SK-N-SH (cell line): Measurements from ENCODE around the gene F2R. TPM values are rescaled to one million over a fixed set of nuclear protein-coding genes. Genes with fewer than 3 reads are reported as not detected.

Source experiments
- CHD2 ChIP-seq: fragments of 150-350 bp; IDR thresholded peaks from 2 replicates; pipeline ENCODE4 v1.6.1; 2018; ENCODE audit warnings: low read length; ENCODE audit not compliant: partially characterized antibody
- CTCF ChIP-seq: fragments of 200-600 bp; sonication (generic); IDR thresholded peaks from 2 replicates; pipeline ENCODE4 v1.6.1; 2017; ENCODE audit warnings: antibody characterized with exemption, mild to moderate bottlenecking, moderate library complexity
- EZH2phosphoT487 ChIP-seq: fragments of 200-600 bp; sonication (generic); IDR thresholded peaks from 2 replicates; pipeline ENCODE4 v1.6.1; 2017; ENCODE audit warnings: low read depth, mixed run types, mild to moderate bottlenecking, antibody characterized with exemption, moderate library complexity, borderline replicate concordance
- FOSL2 ChIP-seq: IDR thresholded peaks from 2 replicates; pipeline ENCODE4 v1.4.0; 2012; ENCODE audit warnings: low read depth, mild to moderate bottlenecking, moderate library complexity, borderline replicate concordance
- FOXM1 ChIP-seq: IDR thresholded peaks from 2 replicates; pipeline ENCODE4 v1.4.0; 2012; ENCODE audit warnings: low read depth, mild to moderate bottlenecking
- MEF2A ChIP-seq: IDR thresholded peaks from 2 replicates; pipeline ENCODE4 v1.4.0; 2012; ENCODE audit warnings: low read depth, borderline replicate concordance
- MXI1 ChIP-seq: IDR thresholded peaks from 2 replicates; pipeline ENCODE4 v1.6.1; 2012; ENCODE audit warnings: mild to moderate bottlenecking, low read depth, low read length, improper control_type of control experiment
- NFIC ChIP-seq: IDR thresholded peaks from 2 replicates; pipeline ENCODE4 v1.4.0; 2012; ENCODE audit warnings: borderline replicate concordance
- POLR2AphosphoS5 ChIP-seq: IDR thresholded peaks from 2 replicates; pipeline ENCODE4 v1.6.1; 2012; ENCODE audit warnings: low read depth, low read length
- RCOR1 ChIP-seq: fragments of 150-350 bp; IDR thresholded peaks from 2 replicates; pipeline ENCODE4 v1.6.1; 2017; ENCODE audit warnings: antibody characterized with exemption, low read length
- RXRA ChIP-seq: IDR thresholded peaks from 2 replicates; pipeline ENCODE4 v1.4.0; 2012; ENCODE audit warnings: low read depth, mild to moderate bottlenecking, borderline replicate concordance
- SMC3 ChIP-seq: IDR thresholded peaks from 2 replicates; pipeline ENCODE4 v1.6.1; 2012; ENCODE audit warnings: low read depth, low read length, improper control_type of control experiment
- TAF1 ChIP-seq: IDR thresholded peaks from 2 replicates; pipeline ENCODE4 v1.6.1; 2012; ENCODE audit warnings: low read depth, mild to moderate bottlenecking, low read length, moderate library complexity, borderline replicate concordance
- ZBTB33 ChIP-seq: IDR thresholded peaks from 2 replicates; pipeline ENCODE4 v1.4.0; 2012; ENCODE audit warnings: low read depth, borderline replicate concordance
- polyA plus RNA-seq, 3 experiments: library from polyadenylated mRNA; depleted of rRNA; stranded (reverse); fragments of >200 nt; gene quantifications; 2 replicates each; pipeline ENCODE4 v1.2.3, GENCODE V29; 2012
- TF ChIP-seq, protein P1 (sequence below): IDR thresholded peaks from 2 replicates; pipeline ENCODE4 v1.6.1; 2012; ENCODE audit warnings: mild to moderate bottlenecking, low read depth, low read length, moderate library complexity
- TF ChIP-seq, protein P2 (sequence below): IDR thresholded peaks from 2 replicates; pipeline ENCODE4; 2012

F2R gene
- polyA plus RNA-seq, 1 of the 3 experiments (the other 2 are of a cell fraction) = 212 TPM

- TF ChIP-seq, protein P1, sequence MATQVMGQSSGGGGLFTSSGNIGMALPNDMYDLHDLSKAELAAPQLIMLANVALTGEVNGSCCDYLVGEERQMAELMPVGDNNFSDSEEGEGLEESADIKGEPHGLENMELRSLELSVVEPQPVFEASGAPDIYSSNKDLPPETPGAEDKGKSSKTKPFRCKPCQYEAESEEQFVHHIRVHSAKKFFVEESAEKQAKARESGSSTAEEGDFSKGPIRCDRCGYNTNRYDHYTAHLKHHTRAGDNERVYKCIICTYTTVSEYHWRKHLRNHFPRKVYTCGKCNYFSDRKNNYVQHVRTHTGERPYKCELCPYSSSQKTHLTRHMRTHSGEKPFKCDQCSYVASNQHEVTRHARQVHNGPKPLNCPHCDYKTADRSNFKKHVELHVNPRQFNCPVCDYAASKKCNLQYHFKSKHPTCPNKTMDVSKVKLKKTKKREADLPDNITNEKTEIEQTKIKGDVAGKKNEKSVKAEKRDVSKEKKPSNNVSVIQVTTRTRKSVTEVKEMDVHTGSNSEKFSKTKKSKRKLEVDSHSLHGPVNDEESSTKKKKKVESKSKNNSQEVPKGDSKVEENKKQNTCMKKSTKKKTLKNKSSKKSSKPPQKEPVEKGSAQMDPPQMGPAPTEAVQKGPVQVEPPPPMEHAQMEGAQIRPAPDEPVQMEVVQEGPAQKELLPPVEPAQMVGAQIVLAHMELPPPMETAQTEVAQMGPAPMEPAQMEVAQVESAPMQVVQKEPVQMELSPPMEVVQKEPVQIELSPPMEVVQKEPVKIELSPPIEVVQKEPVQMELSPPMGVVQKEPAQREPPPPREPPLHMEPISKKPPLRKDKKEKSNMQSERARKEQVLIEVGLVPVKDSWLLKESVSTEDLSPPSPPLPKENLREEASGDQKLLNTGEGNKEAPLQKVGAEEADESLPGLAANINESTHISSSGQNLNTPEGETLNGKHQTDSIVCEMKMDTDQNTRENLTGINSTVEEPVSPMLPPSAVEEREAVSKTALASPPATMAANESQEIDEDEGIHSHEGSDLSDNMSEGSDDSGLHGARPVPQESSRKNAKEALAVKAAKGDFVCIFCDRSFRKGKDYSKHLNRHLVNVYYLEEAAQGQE = no peak
- peak; percentile 58; the same call in 1 of the 2 replicates for TF ChIP-seq POLR2AphosphoS5
- peak; percentile 33; the same call in 1 of the 2 replicates for TF ChIP-seq MEF2A
- no peak for TF ChIP-seq TAF1
- TF ChIP-seq, protein P2, sequence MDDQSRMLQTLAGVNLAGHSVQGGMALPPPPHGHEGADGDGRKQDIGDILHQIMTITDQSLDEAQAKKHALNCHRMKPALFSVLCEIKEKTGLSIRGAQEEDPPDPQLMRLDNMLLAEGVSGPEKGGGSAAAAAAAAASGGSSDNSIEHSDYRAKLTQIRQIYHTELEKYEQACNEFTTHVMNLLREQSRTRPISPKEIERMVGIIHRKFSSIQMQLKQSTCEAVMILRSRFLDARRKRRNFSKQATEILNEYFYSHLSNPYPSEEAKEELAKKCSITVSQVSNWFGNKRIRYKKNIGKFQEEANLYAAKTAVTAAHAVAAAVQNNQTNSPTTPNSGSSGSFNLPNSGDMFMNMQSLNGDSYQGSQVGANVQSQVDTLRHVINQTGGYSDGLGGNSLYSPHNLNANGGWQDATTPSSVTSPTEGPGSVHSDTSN = peak; percentile 88
- TF ChIP-seq NFIC = peak; percentile 72; the same call in 1 of the 2 replicates
- peak; percentile 66; the same call in 1 of the 2 replicates for TF ChIP-seq FOSL2
- TF ChIP-seq RCOR1 = no peak
- TF ChIP-seq RXRA = peak; percentile 93
- TF ChIP-seq FOXM1 = peak; percentile 73
- TF ChIP-seq EZH2phosphoT487 = no peak
- TF ChIP-seq SMC3 = no peak
- TF ChIP-seq CHD2 = no peak
- no peak for TF ChIP-seq CTCF
- no peak for TF ChIP-seq MXI1
- 0 out of 2 replicates have a peak, but pooled peaks have one; percentile 40 for TF ChIP-seq ZBTB33
- TF ChIP-seq, all 33 proteins: peak for 13
Measured at GRCh38 chr5:76765249-76765648, 49.3 kb downstream of the F2R start (continued).
